Activated CD4-positive, CD25-positive, alpha-beta regulatory T cell treated with anti-CD3 and anti-CD28 coated beads, Interleukin-2, amount 50 U/mL, for 72 hours (primary cell): ENCODE results near the gene ARHGEF9.

Source experiments
- DNase-seq: peaks from one replicate; pipeline ENCODE4 v3.0.0; 2021

Gene ARHGEF9

GRCh38 chrX:63744850-63745394 lies 40.1 kb downstream of the ARHGEF9 start:
- no peak for DNase-seq

- no peak for DNase-seq
Observed at GRCh38 chrX:63743596-63743995, 41.4 kb downstream of the ARHGEF9 start.

DNA sequence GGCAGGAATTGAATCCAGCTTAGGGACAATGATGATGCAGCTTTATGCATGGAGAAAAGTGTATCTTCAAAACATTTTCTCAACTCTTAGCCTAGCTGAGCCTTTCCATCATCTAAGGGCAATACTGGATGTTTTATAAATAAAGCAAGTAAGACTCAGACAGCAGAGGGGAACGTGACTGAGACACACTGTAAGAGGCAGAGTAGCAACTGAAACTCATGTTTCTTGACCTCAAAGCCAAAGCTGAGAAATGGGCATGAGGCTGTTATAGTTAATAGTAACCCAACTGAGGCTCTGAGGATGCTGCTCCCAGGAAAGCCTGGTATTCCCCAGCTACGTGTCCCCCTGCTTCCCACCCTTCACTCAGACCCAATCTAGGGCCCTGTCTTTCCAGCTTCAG lies 44.6 kb downstream of the ARHGEF9 start:
- DNase-seq: no peak

GRCh38 chrX:63739885-63740284 lies 45.1 kb downstream of the ARHGEF9 start:
- DNase-seq: no peak

GRCh38 chrX:63738696-63739095 lies 46.3 kb downstream of the ARHGEF9 start:
- DNase-seq: no peak

- no peak for DNase-seq
Observed at GRCh38 chrX:63737131-63737921, 47.7 kb downstream of the ARHGEF9 start.

DNA sequence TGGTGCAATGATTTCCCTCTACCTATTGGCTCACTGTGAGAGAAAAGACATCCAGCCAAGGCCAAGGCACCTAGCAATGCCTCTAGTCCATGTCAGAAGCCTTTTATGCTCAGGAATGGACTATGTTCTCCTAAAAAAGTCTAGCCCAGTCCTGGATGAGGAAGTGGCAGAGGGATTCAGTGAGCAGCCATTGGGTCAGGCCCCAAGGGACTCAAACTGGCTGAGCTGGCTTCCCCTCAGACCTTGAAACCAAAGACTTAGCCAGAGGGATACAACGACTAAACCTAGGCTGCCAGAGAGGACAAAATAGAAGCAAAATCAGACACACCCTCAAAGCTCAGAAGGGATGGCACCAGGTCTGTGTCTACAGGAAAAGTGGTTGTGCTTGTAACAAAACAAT lies 49.1 kb downstream of the ARHGEF9 start:
- no peak for DNase-seq

DNA sequence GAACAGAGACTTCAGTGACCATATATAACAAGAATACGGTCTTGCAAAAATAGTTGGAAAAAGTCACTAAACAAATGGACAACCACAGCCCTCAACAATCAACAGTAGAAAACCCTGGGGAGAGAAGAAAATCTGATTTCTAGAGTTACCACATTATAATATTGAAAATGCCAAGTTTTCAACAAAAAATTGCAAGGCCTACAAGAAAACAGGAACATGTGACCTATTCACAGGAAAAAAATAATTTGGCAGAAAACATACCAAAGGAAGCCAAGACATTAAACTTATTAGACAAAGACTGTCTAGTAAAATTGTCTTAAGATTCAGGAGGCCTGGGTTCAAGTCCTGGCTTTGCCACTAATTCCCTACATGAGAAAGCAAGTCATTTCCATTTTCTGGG lies 64.7 kb downstream of the ARHGEF9 start:
- DNase-seq: no peak

DNA sequence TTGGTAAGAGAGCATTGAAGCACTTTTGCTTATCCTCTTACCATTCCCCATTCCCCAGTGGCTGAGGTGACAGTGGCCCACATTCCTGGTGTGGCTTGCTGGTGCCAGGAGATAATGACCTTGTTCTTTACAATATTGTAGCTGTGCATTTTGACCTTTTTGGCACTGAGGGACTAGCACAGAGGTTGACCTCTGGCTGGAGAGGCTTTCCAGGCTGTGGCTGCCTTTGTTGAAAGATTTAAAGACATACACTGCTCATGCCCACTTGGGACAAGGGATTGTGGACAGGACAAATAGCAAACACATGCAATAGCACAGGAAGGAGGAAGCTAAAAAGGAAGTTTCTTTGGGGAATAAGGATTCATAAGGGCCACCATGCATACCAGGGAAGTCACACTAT lies 65.4 kb downstream of the ARHGEF9 start:
- DNase-seq: no peak

GRCh38 chrX:63718010-63718694 lies 66.9 kb downstream of the ARHGEF9 start:
- no peak for DNase-seq

DNA sequence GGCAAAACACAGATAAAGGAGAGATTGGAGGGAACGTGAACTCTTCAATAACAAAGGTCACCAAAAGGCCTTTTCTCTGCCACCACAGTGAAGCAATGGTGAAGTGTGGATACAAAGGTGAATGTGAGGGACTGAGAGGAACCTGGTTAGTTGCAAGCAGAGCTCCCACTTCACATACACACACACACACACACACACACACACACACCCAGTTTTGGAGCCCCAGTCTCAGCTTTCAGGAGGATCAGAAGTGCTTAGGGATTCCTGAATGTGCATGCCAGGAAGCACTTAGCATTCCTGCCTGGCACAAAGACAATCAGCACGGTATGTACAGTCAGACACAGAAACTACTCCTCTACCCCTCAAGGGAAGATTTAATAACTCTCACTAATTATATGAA lies 71.5 kb downstream of the ARHGEF9 start:
- DNase-seq: no peak

DNA sequence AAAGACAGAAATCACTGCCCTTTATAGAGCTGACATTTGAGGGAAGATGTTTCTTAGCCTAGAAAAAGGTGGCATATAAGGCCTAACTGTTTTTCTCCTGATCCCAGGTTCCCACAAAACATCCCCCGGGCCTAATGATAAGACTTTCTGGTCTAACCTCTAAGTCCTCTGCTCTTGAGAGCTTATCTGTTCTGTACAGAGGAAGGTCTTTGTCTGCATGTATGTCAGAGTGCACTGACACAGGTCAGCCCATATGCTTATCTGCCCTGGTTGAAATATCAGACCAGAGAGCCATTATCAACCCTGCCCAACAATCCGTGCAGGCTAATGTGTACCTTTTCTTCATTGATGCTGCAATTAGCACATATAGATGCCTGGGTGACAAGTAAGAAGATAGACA lies 76.2 kb downstream of the ARHGEF9 start:
- no peak for DNase-seq

DNA sequence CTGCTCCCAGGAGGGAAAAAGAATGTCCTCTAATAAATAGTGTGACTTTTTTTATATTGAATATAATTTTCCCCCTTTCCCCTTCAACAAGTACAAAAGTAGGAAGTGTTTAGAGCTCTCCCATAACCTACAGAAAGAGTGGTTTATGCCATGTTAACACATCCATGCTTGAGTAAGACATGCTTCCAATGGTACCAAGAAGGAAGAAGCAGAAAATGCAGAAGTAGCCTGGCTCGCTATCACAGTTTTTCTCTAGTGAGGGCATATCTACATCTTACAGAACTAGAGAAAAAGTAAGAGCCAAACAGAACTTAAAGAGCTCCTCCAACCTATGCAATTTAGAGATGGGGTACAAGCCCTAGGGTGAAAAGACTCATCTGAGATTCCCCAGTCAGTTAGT lies 82.5 kb downstream of the ARHGEF9 start:
- no peak for DNase-seq

DNA sequence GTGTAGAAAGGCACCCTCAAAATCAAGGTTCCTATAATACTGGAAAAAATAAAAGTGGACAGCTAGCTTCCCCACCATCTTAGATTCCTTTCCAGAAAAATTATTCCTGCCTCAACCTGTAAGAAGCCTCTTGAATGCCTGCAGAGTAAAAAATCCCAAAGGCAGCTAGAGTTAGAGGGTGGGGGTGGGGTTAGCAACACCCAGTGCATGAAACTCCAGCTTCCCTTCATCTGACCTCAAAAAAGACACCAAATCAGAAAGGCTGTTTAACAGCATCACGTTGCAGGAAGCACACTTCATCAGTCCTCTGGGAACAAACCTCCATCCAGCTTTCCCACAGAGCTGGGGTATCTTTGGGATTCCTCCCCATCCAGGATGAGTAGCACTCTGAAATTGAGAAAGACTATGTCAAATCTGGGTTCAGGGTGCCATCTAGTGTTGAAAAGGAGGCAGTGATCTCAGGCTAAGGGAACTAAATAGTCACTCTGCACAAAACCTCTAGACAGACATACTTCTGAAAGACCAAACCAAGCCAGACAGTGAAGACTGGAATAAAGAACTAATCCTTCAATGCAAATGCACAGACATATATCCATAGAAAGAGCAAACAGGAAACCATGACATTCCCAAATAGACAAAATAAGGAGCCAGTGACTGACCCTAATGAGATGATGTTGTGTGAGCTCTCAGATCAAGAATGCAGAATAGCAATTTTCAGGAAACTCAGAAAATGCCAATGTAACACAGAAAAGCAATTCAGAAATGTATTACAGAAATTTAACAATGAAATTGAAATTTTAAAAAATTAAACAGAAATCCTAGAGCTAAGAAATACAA lies 97.9 kb downstream of the ARHGEF9 start:
- DNase-seq: no peak

GRCh38 chrX:63680423-63680822 lies 104.6 kb downstream of the ARHGEF9 start:
- no peak for DNase-seq

- DNase-seq: no peak
Observed at GRCh38 chrX:63679432-63679831, 105.6 kb downstream of the ARHGEF9 start.

DNA sequence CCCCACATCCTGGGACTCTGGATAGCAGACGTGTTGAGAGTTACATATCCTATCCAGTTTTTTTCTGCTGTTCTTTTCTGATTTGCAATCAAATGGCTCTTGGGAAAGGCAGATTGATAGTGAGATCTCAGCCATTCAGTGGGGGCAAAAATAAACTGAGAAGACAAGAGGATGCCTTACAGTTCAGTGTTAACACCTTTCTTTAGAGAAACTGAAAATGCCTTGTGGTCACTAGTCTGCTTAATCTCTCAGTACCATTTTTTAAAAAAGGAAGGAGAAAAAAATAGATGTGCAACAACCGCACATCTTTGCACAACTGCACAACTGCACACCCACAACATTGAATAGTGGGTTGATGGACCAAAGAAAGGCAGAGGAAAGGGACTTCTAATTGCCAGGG lies 109.3 kb downstream of the ARHGEF9 start:
- no peak for DNase-seq

DNA sequence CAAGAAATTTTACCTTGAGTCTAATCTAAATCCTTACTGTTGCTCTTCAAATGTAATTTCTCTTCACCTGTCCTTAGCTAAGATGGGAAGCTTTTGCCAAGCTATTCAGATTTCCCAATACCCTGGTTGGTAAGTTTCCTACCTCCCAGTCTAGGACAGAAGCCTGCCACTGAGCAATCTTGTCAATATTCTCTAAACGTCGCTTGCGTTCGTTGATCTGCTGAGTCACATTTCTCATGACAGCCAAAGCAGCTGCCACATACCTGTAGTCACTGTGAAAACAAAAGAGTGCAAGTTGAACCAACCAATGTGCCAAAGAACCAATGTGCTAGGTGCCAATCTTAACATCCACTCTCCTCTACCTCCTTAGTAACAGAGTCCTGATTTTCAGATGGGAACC lies 111.1 kb downstream of the ARHGEF9 start:
- DNase-seq: no peak

DNA sequence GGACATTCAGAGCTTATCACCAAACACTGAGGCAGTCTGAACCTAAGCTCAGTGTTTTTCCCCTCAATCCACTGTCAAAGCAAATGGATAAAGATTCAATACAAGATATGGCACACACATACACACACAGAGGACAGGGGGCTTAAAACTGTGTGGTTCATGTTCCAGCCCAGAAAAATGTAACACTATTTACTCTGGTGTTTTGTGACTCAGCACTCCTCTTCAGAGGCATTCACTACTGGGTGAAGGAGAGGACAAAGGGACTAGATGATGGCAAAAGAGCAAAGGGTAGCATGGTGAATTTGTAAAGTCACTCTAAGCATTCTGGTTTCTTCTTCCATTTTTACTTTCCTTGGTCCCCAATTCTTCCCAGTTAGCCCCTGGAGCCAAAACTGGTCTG lies 120.3 kb downstream of the ARHGEF9 start:
- DNase-seq: no peak

DNA sequence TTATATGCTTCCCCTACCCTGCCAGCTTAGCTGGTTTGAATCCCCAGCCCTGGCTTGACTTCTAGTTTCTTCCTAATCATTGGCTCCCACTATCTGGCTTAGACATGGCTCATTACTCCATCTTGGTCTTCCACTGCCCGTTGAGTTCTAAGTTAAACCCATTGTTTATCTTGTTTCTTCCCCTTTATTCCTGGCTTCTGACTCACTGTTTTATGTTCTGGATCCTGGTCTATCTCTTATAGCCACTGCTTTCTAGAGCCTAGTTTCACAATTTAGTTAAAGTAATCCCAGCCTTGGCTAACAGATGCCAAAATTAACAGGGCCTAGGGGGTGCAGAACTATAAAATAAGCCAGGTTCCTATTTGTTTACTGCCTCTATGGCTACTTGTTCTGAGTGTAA lies 120.9 kb downstream of the ARHGEF9 start:
- no peak for DNase-seq

- DNase-seq: no peak
Observed at GRCh38 chrX:63661676-63662075, 123.3 kb downstream of the ARHGEF9 start.

GRCh38 chrX:63658920-63659319 lies 126.1 kb downstream of the ARHGEF9 start:
- no peak for DNase-seq

- DNase-seq: no peak
Observed at GRCh38 chrX:63657821-63658220, 127.2 kb downstream of the ARHGEF9 start.
